NCI-H146 (cell line): Measurements from ENCODE around the gene ENHO.
"Not testable (repeated sequence)": the region's sequence is repeated elsewhere in the genome, so short reads cannot be mapped to it uniquely, and the experiment has no call there.

ENCODE experiments used
- DNase-seq: peaks from one replicate; lab custom pipeline; 2025; lab: John Stamatoyannopoulos, UW

ENHO gene

DNA sequence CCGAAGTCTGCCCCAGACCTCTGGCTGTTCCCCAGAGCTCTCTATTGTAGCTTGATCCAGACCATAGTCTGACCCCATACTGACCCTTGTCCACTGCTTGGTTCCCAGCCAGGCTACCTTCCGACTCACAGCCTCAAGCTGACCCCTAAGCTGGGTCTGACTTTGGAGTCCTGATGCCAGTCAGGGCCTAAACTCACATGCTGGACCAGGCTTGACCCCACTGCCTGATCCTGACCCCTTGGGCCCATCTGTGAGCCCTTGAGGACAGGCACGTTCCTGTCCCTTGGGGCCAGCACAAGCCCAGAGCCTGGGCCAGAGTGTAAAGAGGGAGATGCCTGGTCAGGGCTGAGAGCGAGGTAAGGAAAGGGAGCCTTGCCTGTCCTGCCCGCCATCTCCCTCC lies 32.7 kb upstream of the ENHO start:
- no peak for DNase-seq

DNA sequence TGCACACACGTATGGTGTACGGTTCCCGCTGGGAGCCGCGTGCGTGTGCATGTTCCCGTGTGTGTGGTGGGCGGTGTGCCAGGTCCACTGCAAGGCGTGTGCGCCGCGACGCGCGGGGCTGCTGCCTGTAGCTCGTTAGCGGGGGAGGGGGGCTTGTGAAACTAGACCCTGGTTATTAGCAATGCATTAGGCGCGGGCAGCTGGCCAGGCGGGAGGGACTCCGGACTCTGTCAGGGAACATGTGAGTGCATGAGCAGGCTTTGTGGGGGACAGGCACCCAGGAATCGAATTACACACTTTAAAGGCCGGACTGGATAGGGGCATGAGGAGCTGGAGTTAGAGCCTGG lies 32.2 kb upstream of the ENHO start:
- peak; percentile 47 for DNase-seq

DNA sequence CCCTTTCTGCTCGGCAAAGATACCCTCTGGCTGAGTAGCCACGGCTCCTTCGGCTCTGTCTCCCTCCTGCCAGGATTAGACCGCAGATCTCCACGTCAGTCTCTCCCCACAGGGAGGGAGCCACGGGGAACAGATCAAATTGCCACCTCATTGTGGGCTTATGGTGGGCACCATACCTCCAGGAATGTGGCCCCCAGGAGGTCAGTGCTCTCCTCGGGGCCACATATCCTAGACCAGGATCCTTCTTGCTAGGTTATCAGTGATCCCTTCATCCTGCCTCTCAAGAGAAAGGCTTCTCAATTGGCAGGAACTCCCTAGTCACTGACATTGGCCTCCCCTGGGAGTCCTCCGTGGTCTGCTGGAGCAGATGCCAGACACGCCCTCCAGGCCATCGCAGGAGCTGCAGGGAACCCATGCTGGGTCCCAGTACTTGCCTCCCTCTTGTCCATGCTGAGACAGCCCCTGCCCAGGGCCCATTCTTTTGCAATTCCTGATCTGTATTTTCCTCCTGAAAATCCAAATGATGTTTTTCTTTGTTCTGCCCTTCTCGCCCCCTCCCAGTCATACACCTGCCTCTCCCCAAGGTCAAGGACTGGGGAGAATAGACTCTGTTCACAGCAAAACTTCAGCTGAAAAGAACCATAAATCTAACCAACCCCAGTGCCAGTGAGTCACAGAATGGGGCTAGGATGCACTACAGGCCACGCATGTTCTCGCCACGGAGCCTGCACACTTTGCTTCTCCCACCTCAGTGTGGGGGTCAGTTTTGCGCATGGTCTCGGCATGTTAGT lies 31.6 kb upstream of the ENHO start:
- DNase-seq: peak; percentile 51

DNA sequence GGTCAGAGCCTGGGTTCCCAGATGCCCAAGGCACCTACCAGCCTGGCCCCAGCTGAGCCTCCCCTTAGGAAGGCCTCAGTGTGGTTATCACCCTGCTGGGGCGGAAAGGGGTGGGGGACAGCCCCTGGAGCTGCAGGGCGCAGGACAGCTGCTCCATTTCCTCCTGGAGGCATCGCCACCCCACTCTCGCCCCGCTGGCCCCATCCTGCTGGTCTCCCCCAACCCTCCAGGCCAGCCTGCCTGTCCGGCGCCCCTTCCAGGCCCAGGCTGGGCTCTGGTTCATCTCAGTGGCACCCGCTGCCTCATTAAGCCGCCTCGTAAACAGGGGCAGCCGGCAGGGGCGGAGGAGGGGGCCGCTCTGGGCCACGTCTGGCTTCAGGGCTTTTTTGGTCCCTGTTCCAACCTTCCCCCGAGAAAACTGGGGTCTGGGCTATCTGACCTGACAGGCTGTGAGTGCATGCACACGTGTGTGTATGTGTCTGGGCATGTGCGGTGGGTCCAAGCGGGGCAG lies 30.8 kb upstream of the ENHO start:
- DNase-seq: no peak

DNA sequence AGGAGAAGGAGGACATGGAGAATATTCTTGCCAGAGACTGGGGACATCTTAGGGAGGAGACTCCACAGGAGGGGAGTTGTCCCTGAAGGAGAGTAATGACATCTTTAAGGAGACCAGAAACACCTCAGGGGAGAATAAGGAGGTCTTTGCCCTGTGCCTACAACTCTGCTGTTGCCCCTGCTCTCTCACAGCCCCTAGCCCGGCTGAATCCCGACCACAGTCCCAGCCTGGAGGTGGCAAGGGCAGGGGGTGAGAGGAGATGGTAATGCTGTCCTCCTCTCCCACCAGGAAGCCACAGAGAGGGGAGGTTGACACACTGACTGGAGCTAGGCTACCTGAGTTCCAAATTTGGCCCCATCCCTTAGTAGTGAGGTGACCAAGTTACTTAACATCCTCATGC lies 30.2 kb upstream of the ENHO start:
- DNase-seq: no peak

DNA sequence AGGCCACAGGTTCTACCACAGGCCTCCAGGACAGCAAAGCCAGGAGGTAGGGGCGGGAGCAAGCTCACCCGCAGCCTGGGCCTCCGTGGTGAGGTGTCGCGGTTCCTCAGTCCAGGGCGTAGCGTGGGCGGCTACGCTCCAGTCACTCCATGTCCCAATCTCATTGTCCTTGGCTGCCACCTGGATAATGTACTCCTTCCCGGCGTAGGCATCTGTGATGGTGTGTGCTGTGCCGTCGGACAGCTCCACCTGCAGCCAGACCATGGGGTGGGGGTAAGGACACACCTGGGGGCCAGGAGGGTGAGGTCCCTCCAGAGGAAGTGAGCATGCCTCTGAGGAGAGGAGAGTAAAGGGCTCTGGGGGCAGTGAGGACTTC lies 29.8 kb upstream of the ENHO start:
- DNase-seq: no peak

DNA sequence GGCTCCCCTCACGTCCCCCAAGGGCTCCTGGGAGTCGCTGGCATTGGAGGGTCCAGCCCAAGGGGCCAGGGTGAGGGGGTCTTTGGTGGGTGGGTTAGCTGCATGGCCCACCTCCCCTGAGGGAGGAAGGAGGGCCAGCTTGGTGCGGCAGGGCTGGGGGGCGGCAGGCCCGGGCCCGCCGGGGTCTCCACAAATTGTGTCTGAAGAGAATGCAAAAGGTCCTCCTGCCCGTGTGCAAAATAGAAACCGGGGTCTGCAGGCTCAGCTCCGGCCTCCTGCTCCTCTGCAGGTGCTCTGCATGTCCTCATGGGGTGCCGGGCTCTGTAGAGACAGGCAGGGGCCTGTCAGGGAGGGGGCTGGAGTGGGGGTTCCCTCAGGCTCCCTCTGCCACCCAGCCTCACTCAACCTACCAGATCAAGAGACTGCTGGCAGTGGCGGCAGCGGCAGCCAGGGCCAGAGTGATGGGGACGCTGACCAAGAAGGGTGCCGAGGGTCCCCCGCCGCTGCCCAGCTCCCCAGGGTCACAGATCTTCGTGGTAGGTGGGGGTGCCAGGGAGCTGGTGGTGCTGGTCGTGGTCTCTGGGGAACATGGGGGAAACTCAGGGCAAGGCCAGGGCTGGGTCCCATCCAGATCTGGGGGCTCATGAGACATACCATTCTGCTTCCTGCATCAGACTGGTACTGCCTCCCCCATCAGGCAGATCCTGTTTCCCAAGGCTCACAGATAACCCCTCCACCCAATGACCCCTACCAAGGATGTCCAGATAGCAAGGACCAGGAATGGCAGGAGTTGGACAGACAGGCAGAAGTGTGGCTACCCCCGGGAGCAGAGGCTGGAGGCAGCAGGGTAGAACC lies 29.2 kb upstream of the ENHO start:
- DNase-seq: no peak

DNA sequence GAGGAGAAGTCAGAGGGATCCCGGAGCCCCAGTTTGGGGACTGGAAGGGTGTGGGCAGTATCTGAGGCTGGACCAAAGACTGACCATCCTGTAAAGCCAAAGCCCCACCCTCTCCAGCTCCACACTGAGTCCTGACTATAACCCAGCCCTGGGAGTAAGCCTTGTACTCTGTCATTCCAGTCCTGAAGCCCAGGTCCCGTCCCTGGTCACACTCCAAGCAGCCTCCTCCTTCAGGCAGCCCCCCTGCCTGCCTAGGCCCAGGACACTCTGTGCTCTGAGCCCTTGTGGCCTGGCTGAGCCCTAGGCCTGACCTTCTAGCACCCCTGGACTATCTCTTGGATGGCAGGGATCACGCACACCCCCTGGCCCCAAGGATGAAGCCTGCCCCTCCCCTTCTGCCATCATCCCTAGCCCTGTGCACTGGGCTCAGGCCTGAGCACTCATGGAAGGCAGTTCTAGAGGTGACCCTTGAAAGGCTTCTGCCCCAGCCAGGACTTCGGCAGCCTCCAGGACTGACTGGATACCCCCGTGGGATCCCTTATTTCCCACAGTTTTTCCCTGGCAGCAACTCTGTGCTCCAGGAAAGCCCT lies 28.0 kb upstream of the ENHO start:
- DNase-seq: no peak

DNA sequence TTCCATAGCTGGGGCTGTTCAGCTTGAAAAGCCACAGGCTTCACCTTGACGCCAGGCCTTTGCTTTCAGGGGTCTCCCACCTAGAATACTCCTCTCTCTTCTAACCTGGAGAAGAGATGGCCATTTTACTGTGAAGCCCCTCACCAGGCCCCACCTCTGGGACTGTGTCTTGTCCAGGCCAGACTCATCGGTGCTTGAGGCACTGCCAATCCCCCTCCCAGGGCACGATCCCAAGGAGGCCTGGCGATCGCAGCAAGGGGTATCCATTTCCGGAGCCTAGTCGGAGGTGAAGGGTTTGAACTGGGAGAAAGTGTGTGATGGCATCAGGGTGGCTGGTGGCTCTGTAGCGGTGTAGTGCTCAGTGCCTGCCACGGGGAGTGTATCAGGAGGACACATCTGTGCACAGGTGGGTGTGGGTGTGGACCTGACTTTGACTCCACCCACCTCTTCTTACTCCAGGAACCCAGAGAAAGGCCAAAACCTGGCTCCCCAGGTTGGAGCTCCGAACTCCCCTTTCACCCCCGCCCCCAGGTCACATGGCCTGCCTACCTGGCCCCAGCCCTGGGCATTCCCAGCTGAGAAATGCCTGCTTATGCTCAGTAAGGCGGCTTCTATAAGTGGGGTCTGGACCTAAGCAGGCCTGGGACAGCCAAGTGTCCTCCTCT lies 27.4 kb upstream of the ENHO start:
- no peak for DNase-seq

DNA sequence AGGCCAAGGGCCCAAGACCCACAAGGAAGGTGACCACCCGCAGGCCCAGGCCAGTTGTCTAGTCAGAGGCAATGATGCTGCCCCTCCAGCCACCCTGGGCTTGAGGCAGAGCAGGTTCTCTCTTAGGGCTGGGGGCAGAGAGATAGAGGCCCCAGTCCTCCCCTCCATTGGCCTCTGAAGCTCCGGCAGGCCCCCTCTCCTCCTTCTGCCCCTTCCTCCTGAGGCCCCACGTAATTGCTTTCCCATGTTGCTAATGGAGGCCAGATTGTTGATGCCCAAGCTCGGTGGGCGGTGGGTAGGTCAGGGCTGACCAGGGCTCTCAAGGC lies 26.6 kb upstream of the ENHO start:
- DNase-seq: no peak

DNA sequence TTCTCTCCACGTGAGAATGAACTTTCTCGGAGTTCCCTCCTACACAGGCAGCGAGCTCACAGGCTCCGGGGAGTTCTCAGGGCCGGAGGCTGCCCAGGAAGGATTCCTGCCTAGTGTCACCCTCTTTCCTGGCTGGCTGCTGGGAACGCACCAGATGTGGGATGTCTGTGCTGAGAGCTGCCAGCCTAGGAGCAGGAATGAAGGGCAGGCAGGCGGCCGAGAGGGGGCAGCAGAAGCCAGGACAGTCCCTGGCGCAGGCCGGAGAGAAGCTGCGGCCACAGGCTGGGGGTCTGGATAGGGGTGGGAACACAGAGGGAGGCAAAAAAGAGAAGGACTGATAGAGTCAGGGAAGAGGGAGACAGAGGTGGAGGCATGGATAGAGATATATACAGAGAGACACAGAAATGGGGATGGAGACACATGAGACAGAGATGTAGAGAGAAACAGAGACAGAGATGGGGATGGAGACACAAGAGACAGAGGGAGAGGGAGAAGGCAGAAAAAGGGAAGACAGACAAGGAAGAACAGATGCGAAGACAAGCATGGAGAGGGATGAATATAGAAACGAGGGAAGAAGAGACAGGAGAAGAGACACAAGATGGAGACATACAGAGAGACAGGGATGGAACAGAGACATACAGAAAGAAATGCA lies 25.3 kb upstream of the ENHO start:
- peak; percentile 64 for DNase-seq

DNA sequence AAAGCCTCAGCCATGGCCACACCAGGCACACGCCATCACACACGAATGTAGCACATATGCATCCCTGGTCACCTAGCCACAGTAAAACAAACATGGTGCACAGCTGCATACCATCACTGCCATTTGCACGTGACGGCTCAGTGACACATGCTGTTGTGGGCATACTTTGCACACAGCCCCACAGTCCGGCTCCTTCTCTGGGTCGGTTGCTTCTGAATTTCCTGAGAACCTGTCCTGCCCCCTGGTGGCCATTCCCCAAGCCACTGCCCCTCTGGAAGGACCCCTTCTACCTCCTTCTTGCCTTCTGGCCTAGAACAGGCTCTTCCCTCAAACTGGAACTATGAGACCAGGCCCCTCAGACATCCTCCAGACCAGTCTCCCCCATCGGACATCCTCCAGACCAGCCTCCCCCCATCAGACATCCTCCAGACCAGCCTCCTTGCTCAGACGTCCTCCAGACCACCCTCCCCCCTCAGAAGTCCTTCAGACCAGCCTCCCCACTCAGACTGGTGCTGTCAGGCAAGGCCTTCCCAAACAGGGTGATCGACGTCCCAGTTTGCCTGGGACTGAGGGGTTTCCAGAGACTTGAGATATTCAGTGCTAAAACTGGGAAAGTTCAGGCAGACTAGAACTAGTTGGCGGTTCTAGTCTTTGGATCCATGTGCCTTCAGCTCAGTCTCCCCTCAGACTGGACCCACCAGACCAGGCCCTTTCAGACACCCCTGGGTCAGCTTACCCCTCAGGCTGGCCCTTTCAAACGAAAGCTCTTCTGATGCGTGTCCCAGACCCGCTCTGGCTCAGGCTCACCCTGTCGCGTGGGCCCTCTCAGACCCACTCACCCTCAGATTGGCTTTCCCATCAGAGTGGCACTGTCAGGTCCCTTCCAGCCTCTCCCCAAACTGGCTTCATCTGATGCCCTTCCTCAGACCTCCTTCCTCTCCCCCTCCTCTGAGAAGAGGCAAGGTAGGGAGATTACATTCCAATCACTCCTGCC lies 24.3 kb upstream of the ENHO start:
- DNase-seq: peak; percentile 71

DNA sequence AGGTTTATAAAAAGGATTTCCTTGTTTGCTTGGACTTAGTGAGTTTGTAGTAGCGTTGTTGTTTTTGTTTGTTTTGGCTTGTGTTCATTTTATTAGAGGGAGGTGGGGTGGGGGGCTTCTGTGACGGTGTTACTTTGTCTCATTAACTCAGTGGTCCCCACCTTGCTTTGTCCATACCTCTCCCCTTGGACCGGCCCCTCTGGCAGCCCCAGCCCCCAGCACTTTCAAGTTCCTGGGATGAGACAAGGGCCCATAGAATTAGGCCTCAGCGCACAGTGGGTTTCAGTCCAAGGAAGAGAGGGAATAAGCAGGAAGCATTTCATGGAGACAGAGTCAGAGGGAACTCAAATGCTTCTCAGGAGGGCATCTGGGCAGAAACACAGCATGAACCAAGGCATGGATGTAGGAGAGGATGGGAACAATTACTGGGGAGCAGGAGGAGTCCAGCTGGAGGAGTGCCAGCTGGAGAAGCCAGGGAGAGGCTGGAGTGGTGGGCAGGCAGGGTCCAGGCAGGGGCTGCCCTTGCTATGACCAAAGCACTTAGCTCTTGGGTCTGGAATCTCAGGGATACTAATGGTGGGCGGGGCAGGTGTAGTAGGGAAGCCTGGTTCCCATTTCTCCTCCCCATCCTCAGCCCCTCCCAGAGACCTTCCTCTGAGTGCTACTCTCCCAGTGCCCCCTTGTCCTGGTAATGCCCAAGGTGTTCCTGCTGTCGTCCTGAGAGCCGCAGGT lies 23.5 kb upstream of the ENHO start:
- DNase-seq: no peak

DNA sequence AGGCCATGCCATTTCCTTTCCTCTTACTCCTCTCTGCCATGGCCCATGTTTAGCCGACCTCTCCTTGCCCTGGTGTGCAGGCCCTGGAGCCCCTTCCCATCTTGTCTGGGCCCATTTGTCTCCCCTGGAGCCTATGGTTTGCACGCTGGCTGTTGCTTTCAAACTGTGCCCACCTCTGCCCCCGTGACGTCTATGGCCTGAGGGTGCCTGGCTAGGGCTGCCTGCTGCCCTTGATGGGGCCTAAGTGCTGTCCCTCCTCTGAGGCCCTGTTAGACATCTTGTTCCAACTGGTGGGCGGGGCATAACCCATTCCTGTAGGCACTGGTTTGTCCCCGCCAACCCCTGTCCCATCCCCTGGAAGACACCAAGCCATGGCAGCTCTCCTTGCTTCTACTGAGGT lies 22.7 kb upstream of the ENHO start:
- no peak for DNase-seq

DNA sequence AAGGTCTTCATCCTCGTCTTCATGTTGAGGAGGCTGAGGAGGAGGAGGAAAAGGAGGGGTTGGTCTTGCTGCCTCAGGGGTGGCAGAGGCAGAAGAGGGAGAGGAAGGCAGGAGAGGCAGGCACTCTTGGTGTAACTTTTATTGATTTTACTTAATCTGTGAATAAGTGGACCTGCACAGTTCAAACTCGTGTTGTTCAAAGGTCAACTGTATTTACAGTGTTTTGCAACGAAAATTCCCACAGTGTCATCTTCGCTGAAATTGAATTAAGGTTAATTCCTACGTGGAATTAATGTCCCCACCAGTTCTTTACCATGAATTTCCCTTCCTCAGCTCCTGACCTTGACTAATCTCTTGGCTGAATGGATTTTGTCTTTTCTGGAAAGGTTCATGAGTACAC lies 21.2 kb upstream of the ENHO start:
- no peak for DNase-seq

DNA sequence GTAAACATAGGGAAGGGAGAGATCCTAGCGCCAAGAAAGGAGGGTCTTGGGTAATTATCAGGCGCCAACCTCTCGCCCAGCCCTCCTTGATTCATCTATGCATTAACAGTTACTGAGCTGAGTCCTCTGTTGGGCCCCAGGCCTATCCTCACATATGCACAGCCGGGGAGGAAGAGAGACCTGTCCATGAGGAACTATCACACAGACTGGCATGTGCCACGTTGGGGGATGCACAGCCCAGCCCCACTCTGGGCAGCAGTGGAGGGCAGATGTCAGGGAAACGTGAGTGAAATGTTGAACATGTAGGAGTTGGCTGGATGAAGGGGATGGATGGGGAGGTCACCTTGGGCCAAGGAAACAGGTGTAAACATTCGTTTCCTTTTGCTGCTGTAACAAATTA lies 18.8 kb upstream of the ENHO start:
- DNase-seq: no peak

DNA sequence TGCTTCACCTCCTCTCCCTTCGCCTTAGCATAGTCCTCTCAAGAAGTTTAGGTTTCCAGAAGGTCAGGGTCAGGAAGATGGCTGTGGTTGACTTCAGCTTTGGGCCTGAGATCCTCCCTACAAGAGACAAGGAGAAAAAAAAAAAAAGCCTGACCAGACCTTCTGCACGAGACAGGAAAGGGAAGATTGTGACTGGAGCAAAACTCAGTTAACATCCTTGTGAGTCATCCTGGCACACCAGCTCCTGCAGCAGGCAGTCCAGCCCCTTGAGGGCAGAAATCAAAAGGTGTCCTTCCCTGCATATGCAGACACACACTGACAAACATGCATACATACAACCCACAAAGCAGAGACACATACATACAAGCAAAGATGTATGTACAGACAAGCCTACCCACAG lies 18.0 kb upstream of the ENHO start:
- DNase-seq: no peak

DNA sequence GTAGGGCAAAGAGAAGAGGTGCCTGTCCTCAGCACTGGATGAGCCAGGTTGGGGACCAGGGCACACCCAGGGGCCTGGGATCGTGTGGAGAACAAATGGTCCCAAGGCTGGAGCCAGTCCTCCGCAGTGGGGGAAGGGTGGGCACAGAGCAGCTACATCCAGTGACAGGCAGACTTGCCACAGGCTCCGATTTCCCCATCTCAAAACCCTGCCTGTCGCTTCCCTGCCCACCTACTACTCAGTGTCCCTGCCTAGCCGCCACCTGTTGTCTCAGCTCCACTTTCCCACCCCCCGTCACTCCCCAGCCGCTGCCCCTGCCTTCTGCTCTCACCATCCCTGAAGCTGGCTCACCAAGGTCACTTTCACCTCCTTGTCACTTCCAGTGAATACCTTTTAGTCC lies 13.9 kb upstream of the ENHO start:
- no peak for DNase-seq

DNA sequence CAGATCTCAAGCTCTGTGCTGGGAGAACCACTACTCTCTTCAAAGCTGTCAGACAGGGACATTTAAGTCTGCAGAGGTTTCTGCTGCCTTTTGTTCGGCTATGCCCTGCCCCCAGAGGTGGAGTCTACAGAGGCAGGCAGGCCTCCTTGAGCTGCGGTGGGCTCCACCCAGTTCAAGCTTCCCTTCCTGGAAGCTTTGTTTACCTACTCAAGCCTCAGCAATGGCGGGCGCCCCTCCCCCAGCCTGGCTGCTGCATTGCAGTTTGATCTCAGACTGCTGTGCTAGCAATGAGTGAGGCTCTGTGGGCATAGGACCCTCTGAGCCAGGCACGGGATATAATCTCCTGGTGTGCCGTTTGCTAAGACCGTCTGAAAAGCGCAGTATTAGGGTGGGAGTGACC lies 9.3 kb upstream of the ENHO start:
- DNase-seq: not testable (repeated sequence)

DNA sequence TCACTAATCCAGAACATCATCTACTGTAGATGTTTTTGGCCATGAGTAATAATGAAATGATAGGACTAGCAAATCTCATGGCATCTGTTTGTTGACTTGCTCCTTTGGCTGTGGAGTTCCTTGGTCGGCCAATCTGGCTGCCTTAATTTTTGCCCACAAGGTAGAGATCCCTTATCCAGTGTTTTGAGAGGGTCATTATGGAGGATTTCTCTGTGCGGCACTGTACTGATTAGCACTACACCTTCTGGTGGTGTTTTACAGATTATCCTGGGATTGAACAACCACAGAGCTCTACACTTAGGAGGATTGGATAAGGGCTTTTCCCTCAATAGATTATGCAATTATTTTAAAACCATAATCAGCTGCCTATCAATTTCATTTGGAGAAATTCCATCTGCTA lies 3.2 kb upstream of the ENHO start:
- no peak for DNase-seq
